DMS 273 (cell line): ENCODE results near the gene DUS1L.
A peak's percentile ranks its signal among the peaks of the same experiment; 100 is the strongest.

Source experiments
- DNase-seq: peaks from one replicate; lab custom pipeline; 2025; ENCODE audit not compliant: unreplicated experiment; lab: John Stamatoyannopoulos, UW

The DUS1L gene

DNA sequence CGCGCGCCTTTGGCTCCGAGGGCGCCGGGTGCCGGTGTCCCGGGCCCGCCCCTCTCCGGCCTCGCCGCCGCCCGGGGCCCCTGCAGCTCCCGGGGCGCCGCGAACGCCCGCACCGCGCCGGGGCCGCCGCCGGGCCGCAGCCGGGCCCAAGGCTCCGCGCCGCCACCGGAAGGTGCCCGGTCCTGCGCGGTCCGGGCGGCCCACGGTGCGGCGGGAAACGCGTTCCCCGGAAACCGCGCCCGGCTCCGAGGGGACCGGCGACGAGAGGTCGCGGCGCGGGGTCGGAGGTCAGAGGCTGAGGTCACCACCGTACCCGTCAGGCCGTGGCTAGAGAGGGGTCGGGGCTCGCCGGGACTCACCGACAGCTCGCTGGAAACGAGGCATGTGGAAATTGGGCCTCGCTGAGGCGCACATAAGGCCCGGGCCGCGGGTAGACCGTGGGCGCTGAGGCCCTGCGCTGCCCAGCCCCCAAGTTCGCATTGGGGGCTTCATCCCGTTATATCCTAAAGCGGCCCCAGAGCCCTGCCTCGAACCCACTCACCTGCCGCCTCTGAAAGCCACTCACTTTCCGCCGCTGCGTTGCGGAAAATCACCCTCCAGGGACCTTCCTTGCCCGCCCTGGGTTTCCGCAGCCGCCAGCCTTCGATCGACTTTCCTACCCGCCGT, at the start of gene DUS1L:
DUS1L (minus strand) TSS at position 167 of the 666 bp plus-strand sequence. CDS start 745 bp downstream, outside the sequence.
- DNase-seq, result peak; percentile 83

DNA sequence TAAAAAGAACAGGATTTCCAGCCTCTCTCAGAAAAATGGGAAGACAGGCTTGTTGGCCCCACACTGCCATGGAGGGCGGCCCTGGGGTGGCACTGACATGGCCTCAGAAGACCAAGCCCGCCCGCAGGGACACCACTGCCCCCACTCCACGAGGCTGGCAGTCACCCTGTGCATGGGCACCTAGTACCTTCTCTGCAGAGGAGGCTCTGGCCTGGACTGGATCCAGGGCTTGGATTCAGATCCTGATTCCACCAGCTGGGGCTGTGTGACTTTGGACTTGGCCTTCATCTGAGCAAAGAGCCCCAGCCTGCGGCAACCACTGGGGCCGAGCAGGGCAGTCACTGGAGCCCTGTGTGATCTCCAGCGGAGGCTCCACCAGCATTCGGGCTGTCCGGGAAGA, 49.3 kb upstream of the DUS1L start:
- no peak for DNase-seq

- DNase-seq, result no peak
Measured at GRCh38 chr17:82114447-82114846, 48.8 kb upstream of the DUS1L start.

GRCh38 chr17:82113941-82114340, 48.3 kb upstream of the DUS1L start:
- no peak for DNase-seq

DNA sequence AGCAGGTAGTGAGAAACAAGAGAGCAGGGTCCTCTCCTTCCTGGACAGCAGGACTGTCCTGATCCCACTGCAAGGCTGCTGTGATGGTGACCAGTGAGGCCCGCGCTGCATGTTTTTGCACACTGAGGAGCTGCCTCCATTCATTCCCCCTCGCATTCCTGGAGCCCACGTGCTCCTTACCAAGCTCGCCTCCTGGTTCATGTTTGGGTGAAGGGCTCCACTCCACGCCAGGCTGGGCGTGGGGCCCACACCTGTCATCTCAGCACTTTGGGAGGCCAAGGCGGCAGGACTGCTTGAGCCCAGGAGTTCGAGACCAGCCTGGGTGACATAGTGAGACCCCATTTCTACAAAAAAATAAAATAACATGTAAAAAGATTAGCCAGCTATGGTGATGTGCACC, 47.8 kb upstream of the DUS1L start:
- DNase-seq, result no peak

- no peak for DNase-seq
Measured at GRCh38 chr17:82112914-82113311, 47.3 kb upstream of the DUS1L start.

GRCh38 chr17:82112181-82112913, 46.7 kb upstream of the DUS1L start:
- DNase-seq, result no peak

DNA sequence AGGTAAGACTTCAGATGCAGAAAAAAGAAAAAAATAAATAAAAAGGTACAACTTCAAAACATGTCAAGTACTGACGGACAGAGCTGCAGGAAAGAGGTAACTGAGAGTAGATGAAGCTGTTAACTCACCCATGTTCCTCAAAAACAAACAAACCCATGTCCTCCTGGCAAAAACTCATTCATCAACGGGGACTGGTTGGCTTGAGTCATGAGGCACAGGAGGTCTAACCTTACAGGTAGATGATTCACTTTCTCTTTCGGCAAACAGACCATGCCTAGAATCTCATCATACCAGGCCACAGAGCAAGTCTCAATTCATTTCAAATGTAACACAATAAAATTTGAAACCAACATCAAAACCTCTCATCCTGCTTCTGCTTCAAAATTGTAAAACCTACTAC, 44.7 kb upstream of the DUS1L start:
- DNase-seq, result no peak

GRCh38 chr17:82108961-82109475, 43.4 kb upstream of the DUS1L start:
- DNase-seq, result no peak

DNA sequence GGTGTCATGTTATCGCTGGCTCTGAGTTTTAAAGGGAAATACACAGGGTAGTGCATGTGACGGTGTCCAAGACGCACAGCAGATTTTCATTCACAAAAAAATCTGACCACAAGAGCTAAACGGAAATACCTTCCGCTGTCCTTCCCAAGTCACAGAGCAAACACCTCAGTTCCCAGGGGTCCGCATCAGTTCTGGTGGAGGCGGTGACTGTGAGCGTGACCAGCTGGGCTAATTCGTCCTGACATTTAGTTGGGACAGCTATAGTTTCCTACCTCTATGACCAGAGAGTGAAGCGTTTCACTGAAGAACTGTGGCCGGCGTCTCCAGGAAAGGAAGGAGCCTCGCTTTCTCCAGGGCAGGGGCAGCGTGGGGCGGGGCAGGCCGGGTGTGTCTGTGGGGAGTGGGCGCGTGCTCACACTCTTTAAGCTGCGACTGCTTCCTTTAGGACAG, 42.9 kb upstream of the DUS1L start:
- no peak for DNase-seq

GRCh38 chr17:82108038-82108437, 42.4 kb upstream of the DUS1L start:
- no peak for DNase-seq

- peak; percentile 57 for DNase-seq
Measured at GRCh38 chr17:82107341-82107860, 41.8 kb upstream of the DUS1L start.

GRCh38 chr17:82106688-82107305, 41.2 kb upstream of the DUS1L start:
- peak; percentile 49 for DNase-seq

DNA sequence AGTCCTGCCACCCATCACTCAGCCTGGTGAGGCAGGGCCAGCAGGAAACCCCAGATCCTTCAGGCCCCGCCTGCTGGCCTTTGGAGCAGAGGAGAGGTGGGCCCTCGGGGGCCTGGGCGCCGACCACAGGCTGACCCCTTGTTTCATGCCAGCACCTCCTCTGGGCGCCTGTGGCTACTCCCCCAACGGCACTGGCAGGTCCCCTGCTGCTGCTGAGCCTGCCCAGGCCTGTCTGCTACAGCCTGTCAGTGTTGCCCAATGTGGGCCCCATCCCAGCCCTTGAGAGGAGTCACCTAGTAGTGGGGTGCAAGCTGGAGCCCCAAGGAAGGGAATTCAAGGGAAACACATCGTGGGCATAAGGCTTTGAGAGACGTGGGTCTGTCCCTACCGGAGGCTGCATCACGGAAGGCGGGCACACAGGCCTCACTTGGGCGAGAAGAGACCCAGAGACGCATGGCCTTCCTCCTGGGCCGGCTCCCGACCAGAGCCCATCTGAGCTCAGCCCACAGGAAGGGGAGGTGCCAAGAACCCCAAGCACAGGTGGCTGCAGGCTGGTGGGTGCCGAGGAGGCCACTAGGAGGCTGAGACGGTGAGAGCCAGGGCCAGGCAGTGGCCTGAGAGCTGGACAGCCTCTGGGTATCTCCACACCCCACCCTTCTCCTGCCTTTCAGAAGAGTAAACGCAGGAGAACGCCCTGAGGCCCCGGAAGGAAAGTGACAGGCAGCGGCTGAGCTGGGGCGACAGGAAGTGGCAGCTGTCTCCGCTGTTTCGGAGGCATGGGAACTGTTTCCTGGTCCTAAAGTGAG, 40.5 kb upstream of the DUS1L start:
- peak; percentile 83 for DNase-seq

DNA sequence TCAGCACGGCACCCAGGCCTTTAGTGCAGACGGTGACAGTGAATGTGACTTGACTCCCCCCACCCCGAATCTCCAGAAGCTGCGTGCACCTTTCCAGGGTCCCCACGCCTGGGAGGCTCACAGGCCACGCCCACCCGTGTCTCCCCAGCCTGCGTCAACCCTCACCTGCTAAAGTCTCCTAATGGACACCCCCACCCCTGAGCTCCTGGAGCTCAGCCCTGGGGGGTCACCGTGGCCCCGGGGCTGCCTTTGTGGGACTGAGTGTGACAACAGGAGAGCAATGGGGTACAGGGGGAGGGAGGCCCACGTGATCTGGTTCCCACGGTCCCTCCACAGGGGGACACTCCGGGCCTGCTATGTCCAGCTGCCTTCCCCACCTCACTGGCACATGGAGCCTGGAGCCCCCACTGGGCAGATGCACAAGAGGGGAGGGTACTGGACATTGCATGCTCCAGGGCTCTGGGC, 39.8 kb upstream of the DUS1L start:
- no peak for DNase-seq

- no peak for DNase-seq
Measured at GRCh38 chr17:82104797-82105416, 39.3 kb upstream of the DUS1L start.

DNA sequence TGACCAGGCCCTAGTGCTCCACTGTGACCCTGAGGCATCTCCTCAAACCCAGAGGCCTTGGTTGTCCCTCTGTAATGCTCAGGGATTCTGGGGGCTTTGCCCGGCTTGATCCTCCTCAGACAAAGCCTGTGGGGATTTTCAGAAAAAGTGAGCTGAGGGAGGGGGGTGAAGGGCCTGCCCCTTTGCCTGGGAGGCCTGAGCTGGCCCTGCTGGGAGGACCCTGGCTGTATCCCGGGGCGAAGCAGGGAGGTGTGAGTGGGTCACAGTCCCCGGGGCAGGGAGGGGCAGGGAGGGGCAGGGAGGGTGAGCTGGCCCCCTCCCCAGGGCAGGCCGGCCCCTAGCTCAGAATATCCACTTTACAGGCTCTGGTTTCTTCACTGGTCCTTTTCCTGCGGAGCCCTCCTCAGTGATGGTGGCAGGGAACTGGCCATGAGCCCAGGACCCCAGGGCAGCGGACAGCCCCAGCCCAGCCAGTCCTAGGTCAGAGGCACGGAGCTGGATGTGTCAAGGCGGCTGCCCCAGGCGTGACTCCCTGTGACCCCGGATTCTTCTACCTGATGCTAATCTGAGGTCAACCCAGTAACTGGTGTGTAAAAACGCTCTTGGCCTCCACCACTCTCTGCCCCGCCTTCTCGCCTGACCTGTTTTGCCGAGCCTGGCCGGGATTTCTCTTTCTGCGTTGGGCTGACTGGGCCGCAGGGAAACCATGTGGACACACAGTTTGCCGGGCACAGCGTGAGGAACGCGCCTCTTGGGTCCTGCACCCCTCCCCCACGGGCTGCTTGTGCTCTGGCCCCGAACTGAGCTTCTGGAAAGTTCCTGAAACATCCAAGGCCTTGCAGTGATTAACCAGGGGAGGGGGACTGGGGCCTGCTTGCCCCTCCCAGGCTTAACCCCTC, 38.2 kb upstream of the DUS1L start:
- no peak for DNase-seq

DNA sequence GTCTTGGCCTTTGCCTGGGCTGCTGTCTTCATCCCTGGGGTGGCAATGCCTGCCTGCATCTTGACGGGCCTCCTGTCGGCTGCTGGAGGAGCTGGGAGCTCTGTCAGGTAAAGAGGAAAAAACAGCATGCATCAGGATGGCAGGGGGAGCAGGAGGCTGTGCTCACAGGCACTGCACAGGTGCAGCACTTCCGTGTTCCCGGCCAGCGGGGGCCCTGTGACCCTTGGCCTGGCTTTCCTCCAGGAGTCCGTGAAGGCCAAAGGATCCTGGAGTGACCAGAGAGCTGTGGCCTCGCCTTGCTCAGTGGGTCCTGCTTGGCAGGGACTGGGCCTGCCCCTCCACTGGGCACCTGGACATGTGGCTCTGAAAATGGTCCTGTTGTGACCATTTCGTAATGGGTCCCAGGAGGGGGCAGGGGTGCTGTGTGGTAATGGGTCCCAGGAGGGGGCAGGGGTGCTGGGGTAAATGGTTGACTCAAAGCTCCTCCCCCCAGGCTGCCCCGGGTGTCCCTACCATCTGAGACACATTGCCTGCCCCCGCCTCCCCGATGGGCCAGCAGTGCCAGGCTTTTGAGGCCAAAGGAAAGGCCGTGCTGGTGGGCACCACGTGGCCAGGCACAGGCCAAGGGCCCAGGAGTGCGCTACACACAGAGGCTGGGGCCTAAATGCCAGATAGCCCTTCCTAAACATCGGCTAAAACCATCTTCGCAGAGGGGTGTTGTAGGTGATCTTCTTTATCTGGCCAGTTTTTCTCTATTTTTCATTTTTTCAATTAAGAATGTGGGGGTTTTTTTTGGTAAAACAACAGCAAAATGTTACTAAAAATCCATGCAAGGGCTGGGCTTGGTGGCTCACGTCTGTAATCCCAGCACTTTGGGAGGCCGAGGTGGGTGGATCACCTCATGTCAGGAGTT, 36.4 kb upstream of the DUS1L start:
- peak; percentile 49 for DNase-seq
